8988T (cell line): ENCODE results near the gene KRIT1.
"Not testable (repeated sequence)": the region's sequence is repeated elsewhere in the genome, so short reads cannot be mapped to it uniquely, and the experiment has no call there.

Experiments
- DNase-seq: peaks from one replicate; pipeline ENCODE4 v3.0.0; 2011

KRIT1 gene

GRCh38 chr7:92246360-92247101 lies 817 bp upstream of the KRIT1 start:
- DNase-seq = no peak

GRCh38 chr7:92244808-92245486 lies 767 bp downstream of the KRIT1 start:
- no peak for DNase-seq

GRCh38 chr7:92242972-92243371 lies 2.7 kb downstream of the KRIT1 start:
- no peak for DNase-seq

- DNase-seq = no peak
Measured at GRCh38 chr7:92230547-92230946, 15.2 kb downstream of the KRIT1 start.

GRCh38 chr7:92228742-92229141 lies 17.0 kb downstream of the KRIT1 start:
- DNase-seq = no peak

- DNase-seq = no peak
Measured at GRCh38 chr7:92228100-92228499, 17.6 kb downstream of the KRIT1 start.

GRCh38 chr7:92226981-92227380 lies 18.7 kb downstream of the KRIT1 start:
- DNase-seq = no peak

- DNase-seq = no peak
Measured at GRCh38 chr7:92221766-92222165, 23.9 kb downstream of the KRIT1 start.

GRCh38 chr7:92206672-92207071 lies 39.0 kb downstream of the KRIT1 start:
- DNase-seq = no peak

- no peak for DNase-seq
Measured at GRCh38 chr7:92205987-92206386, 39.7 kb downstream of the KRIT1 start.

GRCh38 chr7:92200791-92201190 lies 44.9 kb downstream of the KRIT1 start:
- DNase-seq = no peak

GRCh38 chr7:92192326-92192725 lies 53.4 kb downstream of the KRIT1 start:
- no peak for DNase-seq

GRCh38 chr7:92189246-92189645 lies 56.5 kb downstream of the KRIT1 start:
- not testable (repeated sequence) for DNase-seq

GRCh38 chr7:92184294-92184693 lies 61.4 kb downstream of the KRIT1 start:
- not testable (repeated sequence) for DNase-seq

- peak; percentile 51 for DNase-seq
Measured at GRCh38 chr7:92178928-92179924, 66.5 kb downstream of the KRIT1 start, which contains the start of gene LRRD1. Gene LRRD1 (minus strand): TSS chr7:92179142. CDS start chr7:92165202, 13,940 bp downstream.

GRCh38 chr7:92177362-92177761 lies 68.4 kb downstream of the KRIT1 start:
- DNase-seq = no peak

GRCh38 chr7:92169529-92169928 lies 76.2 kb downstream of the KRIT1 start:
- DNase-seq = not testable (repeated sequence)

GRCh38 chr7:92161271-92161670 lies 84.4 kb downstream of the KRIT1 start:
- DNase-seq = no peak

GRCh38 chr7:92158660-92159575 lies 86.8 kb downstream of the KRIT1 start:
- no peak for DNase-seq

- DNase-seq = no peak
Measured at GRCh38 chr7:92156990-92157389, 88.7 kb downstream of the KRIT1 start.

GRCh38 chr7:92155108-92155739 lies 90.5 kb downstream of the KRIT1 start:
- no peak for DNase-seq
